Left renal pelvis (tissue), 4 donors: ENCODE measurements around the gene SPDYE3. TPM values are rescaled to one million over a fixed set of nuclear protein-coding genes. Genes with fewer than 3 reads are reported as not detected.
"Not testable (repeated sequence)": the region's sequence is repeated elsewhere in the genome, so short reads cannot be mapped to it uniquely, and the experiment has no call there.

Source experiments
- DNase-seq, 4 donors: peaks; one replicate each; pipeline ENCODE4 v3.0.0-alpha.2; 2013; ENCODE audit warnings: low read depth in 4 of 4, low spot score in 3 of 4
- polyA plus RNA-seq, 4 donors: library from polyadenylated mRNA; unstranded; fragments of 120-200 nt; gene quantifications; one replicate each; pipeline ENCODE4 v1.2.1, GENCODE V29; 2013; ENCODE audit not compliant: insufficient read length in 4 of 4

Gene SPDYE3, protein sequence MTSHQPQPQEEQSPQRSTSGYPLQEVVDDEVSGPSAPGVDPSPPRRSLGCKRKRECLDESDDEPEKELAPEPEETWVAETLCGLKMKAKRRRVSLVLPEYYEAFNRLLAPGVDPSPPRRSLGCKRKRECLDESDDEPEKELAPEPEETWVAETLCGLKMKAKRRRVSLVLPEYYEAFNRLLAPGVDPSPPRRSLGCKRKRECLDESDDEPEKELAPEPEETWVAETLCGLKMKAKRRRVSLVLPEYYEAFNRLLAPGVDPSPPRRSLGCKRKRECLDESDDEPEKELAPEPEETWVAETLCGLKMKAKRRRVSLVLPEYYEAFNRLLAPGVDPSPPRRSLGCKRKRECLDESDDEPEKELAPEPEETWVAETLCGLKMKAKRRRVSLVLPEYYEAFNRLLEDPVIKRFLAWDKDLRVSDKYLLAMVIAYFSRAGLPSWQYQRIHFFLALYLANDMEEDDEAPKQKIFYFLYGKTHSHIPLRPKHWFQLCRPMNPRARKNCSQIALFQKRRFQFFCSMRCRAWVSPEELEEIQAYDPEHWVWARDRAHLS
- 1 to 10 TPM; 5.0 to 8.9 (median 6.8) TPM for polyA plus RNA-seq

DNA sequence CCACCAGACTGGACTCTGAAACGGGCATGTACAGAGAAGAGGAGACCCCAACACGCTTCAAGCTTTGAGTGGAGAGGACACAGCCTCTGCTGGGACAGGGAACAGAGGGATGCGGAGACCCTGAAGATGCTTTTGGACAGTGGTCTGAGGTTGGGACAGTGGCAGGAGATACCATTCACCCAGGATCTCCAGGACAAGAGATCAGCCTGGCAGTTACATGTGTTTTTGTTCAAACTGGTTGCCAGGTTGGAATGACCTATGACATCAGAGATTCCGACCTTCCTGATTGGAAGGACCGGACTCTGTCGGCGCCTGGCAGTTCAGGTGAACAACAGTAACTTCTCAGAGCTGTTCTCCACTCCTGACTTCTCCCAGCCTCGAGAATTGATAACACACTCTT, at the start of gene SPDYE3:
Gene SPDYE3, plus strand, starts transcription at position 301 of the 400 bp plus-strand sequence. CDS start 184 bp downstream, outside the sequence.
- DNase-seq, result not testable (repeated sequence)

DNA sequence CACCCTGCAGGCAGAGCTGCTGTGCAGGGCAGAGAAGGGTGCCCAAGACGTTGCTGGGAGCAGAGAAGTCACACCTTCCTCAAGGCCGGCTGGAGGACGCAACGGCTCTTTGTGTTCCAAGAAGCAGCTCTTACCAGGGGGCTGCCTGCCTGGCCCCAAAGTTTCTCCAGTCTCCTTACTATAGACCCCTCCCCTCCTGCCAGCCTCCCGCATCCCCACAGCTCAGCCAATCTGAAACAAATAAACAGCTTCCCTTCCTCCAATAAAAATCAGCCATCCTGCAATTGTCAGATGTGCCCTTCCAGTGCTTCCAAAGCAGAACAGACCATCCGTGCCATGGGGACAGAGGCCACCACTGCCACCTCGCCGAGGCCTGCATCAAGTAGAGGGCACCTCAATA, 47.5 kb upstream of the SPDYE3 start:
- not testable (repeated sequence) for DNase-seq

DNA sequence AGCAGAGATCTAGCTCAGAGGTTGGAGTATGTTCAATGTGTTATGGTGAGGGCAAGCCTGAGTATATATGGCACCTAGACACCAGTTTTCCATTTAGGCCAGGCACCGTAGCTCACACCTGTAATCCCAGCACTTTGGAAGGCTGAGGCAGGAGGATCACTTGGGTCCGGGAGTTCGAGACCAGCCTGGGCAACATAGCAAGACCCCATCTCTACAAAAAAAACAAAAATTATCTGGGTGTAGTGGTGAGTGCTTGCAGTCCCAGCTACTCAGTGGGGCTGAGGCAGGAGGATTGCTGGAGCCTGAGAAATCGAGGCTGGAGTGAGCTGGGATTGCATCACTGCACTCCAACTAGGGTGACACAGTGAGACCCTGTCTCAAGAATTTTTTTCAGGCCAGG, 44.6 kb upstream of the SPDYE3 start:
- DNase-seq, result not testable (repeated sequence)

DNA sequence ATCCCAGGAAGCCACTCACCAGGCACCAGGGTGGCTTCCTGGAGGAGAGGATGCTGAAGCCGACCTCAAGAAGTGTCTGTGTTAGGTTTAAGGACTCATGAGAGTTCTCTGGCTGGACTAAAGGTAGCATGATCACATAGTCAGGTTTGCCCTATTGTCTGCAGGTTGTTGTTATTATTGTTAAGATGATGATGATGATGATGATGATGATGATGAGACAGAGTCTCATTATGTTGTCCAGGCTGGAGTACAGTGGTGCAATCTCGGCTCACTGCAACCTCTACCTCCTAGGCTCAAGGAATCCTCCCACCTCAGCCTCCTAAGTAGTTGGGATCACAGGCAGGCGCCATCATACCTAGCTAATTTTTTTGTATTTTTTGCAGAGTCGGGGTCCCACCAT, 43.3 kb upstream of the SPDYE3 start:
- not testable (repeated sequence) for DNase-seq

DNA sequence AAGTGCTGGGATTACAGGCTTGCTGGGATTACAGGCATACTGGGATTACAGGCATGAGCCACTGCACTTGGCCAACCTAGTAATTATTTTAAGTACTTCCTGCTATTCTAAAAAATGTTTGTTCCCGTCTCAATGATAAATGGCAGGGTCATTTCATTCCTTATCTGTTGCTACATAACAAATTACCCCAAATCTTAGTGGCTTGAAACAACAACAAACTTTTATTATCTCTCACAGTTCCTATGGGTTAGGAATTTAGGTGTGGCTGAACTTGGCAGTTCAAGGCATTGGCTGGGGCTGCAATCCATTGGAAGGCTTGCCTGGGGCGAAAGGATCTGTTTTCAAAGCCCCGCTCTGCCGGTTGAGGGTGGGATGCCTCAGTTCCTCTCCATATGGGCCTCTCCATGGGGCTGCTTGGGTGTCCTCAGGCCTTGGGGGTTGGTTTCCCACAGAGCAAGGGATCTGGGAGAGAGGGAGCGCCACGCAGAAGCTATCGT, 42.8 kb upstream of the SPDYE3 start:
- DNase-seq, result not testable (repeated sequence)

DNA sequence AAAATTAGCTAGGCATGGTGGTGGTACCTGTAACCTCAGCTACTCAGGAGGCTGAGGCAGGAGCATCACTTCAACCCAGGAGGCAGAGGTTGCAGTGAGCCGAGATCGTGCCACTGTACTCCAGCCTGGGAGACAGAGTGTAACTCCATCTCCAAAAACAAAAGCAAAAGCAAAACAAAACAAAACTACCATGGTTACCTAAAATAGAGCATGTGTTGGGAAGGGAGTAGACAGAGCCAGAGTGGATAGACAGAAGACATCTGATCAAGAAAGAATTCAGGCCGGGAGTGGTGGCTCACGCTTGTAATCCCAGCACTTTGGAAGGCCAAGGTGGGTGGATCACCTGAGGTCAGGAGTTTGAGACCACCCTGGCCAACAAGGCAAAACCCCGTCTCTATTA, 41.7 kb upstream of the SPDYE3 start:
- DNase-seq, result not testable (repeated sequence)

DNA sequence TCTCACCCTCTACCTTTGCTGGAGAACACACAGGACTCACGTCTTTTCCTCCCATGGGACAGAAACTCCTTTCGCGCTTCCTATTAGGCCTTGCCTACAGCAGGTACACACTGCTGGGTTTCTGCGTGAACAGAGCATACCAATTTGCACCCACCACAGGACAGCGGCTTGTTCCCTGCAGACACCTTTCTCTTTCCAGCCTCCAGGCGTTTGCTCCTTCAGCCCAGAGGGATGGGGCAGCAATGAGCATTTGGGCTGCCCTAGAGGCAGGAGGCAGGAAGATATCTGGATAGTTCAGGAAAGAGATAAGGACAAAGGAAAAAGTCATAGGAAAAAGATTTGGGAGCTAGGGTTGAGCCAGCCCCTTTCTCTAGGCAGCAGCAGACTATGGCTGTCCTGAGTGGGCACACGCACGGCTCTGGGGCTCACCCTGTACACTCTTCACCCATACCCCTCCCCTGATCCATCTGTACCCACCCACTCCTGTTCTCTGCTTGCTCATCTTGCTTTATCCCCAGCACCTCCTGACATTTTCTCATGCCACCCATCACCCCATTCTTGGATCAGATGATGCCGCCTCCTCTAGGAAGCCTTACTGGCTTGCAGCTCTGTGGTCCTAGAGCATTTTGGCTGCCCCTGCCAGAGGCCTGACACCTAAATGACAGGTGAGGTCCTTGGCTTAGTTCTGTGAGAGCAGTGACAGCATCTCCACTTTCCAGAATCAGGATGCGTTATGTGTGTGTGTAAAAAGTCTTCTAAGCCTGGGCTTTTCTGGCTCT, 40.7 kb upstream of the SPDYE3 start:
- DNase-seq, result no peak

DNA sequence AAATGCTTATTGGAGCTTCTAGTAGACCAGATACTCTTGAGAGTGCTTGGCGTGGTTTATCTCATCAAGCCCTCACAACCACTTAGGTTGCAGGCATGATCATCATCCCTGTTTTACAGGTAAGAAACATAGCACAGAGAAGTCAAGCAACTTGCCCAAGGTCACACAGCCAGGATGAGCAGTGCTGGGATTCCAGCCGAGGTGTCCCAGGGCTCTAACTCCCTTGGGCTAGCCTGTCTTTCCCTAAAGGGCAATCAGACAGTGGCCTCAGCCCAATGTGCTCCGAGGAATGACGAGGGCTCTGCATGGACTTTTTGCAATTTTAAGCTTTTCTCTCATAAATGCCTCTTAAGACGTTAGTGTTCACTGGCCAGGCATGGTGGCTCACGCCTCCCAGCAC, 39.9 kb upstream of the SPDYE3 start:
- no peak for DNase-seq

DNA sequence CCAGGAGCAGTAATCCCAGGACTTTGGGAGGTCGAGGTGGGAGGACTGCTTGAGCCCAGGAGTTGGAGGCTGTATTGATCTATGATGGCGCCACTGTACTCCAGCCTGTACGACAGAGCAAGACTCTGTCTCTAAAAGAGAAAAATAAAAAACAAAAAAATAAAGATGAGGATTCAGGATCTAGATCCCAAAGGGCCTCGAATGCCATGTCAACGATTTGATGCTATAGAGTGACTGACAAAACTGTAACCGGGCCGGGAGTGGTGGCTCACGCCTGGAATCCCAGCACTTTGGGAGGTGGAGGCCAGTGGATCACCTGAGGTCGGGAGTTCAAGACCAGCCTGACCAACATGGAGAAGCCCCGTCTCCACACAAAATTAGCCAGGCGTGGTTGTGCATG, 38.6 kb upstream of the SPDYE3 start:
- DNase-seq, result not testable (repeated sequence)

DNA sequence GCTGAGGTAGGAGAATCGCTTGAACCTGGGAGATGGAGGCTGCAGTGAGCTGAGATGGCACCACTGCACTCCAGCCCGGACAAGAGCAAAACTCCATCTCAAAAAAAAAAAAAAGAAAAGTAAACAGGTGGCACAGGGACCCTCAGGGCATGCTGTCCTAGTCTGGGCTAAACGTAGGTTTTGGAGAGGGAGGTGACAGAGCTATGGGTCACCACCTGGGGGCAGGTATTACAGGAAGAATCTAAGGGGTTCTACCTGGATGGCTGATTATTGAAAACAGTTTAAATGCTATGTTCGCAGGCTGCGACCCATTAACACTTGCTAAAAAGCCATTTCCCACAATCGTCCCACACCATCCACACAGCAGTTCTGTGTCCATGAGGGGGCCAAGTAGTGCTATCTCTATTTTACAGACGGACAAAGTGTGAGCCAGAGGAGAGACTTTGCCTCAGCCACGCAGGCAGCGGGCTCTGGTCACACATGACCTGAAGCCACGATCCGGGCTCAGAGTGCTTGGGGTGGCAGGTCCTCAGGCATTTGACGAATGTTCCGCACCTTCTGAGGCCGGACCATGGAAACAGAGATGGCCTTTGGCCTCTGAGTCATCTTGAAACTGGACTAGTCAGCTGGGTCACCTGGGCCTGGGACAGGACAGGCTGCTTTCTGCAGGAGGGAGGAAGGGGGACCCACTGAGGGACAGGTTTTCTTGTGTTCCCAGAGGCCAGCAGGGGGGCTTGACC, 38.0 kb upstream of the SPDYE3 start:
- not testable (repeated sequence) for DNase-seq

DNA sequence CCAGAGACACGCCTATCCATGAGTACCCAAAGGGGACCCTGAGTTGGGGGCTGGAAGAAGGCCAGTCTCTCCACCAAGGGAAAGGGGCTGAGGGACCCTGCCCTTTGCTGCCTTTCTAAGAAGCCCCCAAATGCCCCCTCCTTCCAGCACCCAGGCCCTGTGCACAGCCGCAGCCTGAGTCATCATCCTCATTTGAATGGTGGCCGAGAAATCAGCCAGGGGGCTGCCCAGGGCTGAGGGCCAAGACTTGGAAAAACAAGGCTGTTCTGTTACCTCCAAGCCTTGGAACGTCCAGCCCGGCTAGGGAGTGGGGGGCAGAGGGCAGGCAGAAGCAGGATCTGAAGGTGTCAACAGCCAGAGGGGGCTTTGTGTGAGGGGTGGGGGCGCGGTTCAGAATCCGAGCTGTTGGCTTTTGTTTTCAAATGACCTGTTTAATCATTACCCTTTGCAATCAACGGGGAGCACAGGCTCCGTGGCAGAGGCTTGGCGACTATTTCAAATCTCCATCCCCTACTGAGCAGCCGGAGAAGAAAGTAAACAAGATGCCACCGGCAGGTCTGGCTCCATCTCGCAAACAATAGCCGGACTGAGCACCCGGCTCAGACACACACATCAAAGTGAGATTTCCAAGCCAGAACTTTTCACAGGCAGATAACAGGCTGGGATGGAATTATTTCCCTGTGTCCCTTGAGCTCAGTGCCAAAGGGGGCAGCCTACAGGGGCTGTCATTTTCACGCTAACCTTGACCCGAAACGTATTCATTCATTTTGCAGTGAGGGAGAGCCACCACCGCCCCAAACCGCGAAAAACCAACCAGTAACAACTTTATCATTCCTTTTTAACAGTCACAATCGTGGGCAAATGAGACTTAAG, 37.2 kb upstream of the SPDYE3 start:
- DNase-seq, result not testable (repeated sequence)

DNA sequence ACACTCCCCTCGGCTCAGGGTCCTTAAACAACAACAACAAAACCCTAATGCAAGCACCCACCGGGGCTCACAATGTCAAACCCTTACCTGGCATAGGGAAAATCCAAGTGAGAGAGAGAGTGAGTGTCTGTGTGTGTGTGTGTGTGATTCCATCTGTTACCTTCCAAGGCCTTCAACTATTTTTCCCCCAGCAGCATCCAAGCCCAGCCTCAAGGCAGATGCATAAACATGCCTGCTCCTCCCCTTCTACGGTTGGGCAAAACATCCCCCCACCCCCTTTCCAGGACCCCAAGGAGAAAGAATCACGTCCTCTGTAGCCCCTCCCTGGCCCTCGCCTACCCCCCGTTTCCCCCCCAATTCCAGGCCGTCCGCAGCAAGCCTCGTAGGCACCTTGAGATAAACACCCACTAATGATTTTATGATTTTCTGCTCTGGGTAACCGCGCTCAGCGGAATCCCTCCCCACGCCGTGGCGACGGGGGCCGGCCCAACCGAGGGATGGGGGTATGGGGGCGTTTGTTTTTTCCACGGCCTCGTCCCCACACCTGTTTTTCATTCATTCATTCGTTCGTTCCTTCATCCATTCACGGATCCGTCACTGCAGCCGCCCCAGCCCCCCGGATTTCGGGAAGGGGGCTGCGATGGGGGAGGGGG, 36.4 kb upstream of the SPDYE3 start:
- DNase-seq, result not testable (repeated sequence)

DNA sequence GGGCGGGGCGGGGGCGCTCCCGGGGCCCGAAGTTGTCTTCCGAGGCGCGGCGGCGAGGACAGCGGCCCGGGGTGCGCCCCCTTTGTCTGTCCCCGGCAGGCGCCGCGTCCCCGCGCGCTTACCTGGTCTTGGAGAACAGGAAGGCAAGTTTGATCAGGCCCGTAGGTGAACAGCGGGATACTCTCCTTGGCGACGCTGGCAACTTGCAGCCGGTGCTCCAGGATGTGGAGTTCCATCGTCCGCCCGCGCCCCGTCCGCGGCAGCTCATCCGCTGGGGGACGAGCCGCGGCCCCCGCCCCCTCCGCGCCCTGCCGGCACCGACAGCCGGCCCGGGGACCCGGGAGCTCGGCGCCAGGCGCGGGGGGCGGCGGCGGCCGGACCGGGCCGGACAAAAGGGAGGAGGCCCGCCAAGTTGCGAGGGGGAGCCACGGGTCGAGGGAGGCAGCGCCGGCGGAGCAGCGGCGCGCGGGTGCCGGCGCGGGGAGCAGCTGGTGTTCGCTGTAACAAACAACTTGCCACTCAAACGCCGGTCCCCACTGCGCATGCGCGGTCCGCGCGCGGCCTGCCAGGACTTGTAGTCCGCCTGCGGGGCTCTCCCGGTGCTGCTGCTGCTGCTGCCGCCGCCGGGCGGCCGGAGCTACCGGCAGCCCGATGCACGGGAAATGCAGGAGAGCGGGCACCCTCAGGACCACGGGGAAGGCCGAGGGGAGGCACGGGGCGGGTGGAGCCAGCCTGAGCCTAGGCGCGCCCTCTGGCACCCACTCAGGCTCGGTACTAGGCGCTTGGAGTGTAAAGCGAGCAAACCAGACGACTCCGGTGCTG, 35.6 kb upstream of the SPDYE3 start:
- peak; percentile 82 to 91 (median 88) for DNase-seq

DNA sequence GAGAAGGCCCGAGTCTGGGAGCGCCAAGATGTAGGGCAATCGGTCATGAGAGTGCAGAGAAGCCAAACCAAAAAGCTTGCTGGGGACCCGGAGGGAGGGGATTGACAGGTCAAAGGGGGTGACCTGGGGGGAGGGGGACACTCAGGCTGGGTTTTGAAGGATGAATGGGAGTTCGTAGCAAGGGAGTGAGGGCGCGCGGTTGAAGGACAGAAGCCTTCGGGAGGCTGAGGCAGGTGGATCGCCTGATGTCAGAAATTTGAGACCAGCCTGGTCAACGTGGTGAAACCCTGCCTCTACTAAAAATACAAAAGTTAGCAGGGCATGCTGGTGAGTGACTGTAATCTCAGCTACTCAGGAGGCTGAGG, 35.0 kb upstream of the SPDYE3 start:
- DNase-seq, result not testable (repeated sequence)

DNA sequence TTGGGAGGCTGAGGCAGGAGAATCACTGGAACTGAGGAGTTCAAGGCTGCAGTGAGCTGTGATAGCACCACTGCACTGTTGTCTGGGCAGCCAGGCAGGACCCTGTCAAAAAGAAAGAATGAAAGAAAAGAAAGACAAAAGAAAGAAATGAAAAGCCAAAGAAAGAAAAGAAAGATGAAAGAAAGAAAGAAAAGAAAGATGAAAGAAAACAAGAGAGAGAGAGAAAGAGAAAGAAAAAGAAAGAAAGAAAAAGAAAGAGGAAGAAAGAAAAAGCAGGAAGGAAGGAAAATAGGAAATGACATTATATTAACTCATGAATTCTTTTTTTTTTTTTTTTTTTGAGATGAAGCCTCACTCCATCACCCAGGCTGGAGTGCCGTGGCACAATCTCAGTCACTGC, 32.4 kb upstream of the SPDYE3 start:
- DNase-seq, result no peak

DNA sequence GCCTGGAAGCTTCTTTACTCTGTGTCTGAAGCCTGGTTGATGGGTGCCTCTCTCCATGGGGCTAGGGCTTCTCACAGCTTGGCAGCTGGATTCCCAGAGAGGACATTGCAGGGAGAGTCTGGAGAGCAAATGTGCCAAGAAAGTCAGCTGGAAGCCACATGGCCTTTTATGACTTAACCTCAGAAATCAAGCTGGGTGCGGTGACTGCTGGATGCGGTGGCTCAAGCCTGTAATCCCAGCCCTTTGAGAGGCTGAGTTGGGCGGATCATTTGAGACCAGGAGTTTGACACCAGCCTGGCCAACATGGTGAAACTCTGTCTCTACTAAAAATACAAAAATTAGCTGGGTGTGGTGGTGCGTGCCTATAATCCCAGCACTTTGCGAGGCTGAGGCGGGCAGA, 31.4 kb upstream of the SPDYE3 start:
- not testable (repeated sequence) for DNase-seq

DNA sequence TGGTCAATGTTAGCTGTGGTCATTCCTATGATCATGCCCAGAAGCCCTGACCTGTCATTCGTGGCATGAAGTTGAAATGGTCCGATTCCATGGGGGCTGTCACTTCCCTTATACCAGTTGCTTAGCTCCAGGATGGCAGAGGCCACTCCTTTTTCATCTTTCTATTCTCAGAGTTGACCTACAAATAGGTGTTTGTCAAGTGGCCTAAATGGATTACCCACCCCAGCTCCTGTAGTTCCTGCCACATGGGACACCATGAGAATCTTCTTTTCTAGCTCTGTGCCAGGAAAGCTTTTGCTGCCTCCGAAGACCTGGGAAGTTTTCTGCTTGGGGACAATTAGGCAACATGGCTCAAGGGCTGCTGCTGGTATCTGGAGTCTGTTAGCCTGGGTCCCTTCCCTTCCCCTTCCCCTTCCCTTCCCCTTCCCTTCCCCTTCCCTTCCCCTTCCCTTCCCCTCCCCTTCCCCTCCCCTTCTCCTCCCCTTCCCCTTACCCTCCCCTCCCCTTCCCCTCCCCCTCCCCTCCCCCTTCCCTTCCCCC, 25.4 kb upstream of the SPDYE3 start:
- not testable (repeated sequence) for DNase-seq

DNA sequence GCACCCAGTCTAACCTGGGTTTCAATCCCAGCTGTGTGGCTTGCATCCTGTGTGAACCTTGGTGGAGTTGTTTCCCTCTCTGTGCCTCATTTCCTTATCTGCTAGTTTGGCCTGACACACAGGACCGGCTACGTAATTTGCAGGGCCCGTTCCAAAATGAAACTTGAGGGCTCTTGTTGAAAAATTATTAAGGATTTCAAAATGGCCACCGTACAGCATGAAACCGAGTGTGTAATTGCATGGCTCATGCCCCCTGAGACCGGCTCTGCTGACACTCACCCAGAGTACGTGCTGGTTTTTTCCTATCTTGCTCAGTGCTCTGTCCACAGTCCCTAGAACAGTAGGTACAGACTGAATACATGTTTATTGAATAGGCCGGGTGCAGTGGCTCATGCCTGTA, 24.4 kb upstream of the SPDYE3 start:
- DNase-seq, result not testable (repeated sequence)
